ENCODE results near the gene MIEF1.

Gene MIEF1

DNA sequence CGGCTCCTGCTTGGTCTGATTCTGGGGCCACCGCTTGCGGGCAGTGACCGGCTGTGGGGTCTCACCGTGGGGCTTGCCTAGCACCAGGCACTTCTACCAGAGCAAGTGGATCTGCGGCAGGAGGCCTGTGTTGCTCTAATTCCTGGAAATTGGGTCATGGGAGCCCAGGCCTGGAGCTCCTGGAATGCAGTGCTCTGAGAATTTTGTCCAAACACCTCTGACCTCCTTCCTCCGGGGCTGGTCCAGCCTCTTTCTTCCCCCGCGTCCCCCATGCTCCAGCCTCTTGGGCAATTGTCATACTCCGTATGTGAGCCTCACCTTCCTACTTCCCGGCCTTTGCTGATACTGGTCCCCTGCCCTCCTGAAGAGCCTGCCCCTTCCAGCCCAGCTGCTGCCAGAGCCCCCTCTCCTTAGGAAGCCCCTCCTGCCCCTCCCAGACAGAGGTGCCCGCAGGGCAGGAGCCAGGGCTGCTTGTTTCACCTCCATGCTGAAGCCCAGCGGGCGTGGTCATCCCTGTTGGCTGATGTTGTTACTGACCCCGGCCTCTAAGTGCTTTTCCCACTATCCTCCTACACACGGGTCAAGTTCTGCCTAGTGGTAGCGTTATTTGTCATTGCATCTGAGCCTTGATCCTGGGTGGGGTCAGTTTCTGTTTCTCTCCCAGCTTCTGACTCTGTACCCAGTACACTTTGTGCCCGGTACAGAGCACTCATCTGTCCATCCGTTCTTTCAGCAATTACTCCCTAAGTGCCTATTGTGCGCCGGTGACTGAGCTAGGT, 35.7 kb upstream of the MIEF1 start:
- in situ Hi-C loops (cut with MboI; ENCODE audit: low sequenced_read_pairs) = no loop called here
- no peak for DNase-seq (ENCODE audit: low spot score in 2 of 2)
- no peak overlapping the region for H3K4me3 ChIP-seq
- H3K4me1 ChIP-seq = no peaks in the 10 kb centered on the region
- H3K36me3 ChIP-seq (replicated peaks) = no peaks in the 10 kb centered on the region
- no peaks in the 10 kb centered on the region for H3K9me3 ChIP-seq
- no peaks in the 10 kb centered on the region for H3K27me3 ChIP-seq (ENCODE audit: low read depth)

DNA sequence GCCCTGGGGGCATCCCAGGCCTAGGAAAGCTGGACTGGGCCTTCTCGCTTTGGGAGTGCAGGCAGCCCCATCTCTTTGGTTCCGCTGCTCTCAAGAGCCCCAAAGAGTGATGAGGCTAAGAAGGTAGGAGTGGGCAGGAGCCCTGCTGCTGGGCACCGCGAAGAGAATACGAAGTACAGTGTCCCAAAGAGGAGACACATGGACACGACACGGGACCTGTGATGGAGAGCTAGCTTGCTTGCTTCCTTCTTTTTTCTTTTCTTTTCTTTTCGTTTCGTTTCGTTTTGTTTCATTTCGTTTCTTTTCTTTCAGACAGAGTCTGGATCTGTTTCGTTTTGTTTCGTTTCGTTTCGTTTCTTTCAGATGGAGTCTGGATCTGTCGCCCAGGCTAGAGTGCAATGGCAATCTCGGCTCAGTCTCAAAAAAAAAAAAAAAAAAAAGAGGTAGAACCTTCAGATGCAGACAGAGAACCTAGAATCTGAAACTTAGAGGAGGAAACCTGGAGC, 34.6 kb upstream of the MIEF1 start:
- in situ Hi-C loops (cut with MboI; ENCODE audit: low sequenced_read_pairs) = no loop called here
- no peak for DNase-seq (ENCODE audit: low spot score in 2 of 2)
- Histone ChIP-seq H3K27me3 (ENCODE audit: low read depth) (no peaks in the 10 kb centered on the region), H3K4me1 (no peaks in the 10 kb centered on the region), H3K4me3 (no peak overlapping the region), H3K36me3 (replicated peaks) (no peaks in the 10 kb centered on the region), H3K9me3 (no peaks in the 10 kb centered on the region)

DNA sequence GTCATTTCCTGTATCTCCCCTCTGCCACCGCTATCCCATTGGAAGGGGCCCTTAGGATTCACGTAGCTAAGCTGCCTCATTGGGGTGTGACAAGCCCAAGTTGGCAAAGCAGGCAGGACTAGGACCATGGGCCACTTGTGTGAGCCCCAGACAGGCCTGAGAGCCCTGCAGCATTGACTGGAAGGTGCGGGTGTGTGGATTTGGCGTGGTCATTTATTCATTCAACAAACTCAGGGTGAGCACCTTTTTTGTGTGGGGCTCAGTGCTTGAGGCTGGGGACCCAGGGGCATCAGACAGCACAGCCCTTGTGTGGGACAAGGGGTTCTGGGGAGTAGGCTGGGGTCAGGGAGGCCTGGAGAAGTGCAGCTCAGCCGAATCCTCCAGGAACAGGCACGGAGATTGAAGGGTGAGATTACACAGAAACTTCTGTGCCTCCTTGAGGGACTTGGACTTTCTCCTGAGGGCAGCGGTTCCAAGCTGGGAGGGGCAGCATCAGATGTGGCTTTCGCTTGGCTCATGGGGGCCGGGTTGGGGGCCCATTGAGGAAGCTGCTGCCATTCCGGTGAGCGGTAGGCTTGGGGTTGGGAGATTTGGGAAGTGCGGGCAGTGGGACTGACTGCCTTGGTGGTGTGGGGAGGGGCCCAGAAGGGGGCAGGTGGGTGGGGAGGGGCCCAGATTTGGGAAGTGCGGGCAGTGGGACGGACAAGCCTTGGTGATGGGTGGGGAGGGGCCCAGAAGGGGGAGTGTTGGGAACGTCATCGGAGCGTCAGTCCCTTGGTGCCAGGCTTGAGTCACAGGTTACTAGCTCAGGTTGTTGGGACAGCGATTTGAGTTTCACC, 33.4 kb upstream of the MIEF1 start:
- no peaks in the 10 kb centered on the region for H3K4me1 ChIP-seq

DNA sequence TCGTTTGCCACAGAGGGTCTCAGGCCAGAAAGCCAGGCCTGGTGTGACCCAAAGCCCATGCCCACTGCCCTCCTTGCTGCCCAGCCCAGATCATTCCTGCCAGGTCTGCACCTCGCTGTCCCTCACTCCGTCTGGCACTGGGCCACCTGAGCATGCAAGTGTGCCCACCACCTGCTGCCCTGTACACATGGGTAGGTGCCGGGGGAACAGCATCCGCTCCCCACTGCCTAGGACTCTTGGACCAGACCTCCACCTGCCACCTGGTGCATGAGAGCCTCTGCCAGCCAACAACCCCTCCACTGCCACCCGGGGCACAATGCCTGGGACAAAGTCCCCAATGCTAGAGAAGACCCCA, 32.8 kb upstream of the MIEF1 start:
- H3K36me3 ChIP-seq (replicated peaks) = no peaks in the 10 kb centered on the region
- in situ Hi-C loops (cut with MboI; ENCODE audit: low sequenced_read_pairs) = no loop called here
- no peaks in the 10 kb centered on the region for H3K27me3 ChIP-seq (ENCODE audit: low read depth)
- no peak overlapping the region for H3K4me3 ChIP-seq
- H3K4me1 ChIP-seq = no peaks in the 10 kb centered on the region
- no peaks in the 10 kb centered on the region for H3K9me3 ChIP-seq
- DNase-seq (ENCODE audit: low spot score in 2 of 2) = no peak

More for the DNA sequence above, 33.4 kb upstream of the MIEF1 start:
- Histone ChIP-seq H3K9me3 (no peaks in the 10 kb centered on the region), H3K36me3 (replicated peaks) (no peaks in the 10 kb centered on the region), H3K4me3 (no peak overlapping the region), H3K27me3 (ENCODE audit: low read depth) (no peaks in the 10 kb centered on the region)
- in situ Hi-C loops (cut with MboI; ENCODE audit: low sequenced_read_pairs) = no loop called here
- DNase-seq (ENCODE audit: low spot score in 2 of 2) = no peak

DNA sequence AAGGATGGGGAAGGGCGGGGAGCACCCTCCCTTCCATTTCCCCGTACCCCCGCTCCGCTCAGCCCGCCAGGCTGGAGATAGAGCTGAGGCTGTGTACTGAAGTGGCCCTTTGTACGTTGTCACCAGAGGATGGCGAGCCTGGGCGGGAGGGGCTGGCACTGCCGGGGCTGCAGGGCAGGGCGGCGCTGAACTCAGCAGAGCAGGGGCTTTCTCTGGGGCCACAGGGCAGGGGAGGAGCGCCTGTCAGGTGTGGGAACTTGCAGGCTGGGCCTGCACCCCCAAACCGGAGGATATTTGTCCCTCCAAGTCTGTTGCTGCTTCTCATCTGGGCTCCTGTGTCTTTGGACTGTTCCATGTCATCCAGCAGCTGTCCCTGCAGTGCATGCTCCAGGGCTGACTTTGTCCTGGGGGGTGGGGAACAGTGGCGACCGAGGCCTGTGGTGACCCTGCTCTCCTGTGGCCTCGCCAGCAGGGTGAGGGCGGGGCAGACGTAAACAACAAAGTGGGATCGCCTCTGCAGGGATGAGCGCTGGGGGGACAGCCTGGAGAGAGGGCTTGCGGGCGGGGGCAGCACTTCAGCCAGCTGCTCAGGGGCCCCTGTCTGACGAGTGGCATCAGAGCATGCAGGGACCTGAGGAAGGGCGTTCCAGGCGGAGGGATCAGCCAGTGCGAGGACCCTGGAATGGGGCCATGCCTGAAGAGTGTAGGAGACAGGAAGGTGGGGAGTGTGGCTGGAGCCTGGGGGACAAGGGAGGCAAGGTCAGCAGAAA, 32.2 kb upstream of the MIEF1 start:
- no peaks in the 10 kb centered on the region for H3K27me3 ChIP-seq (ENCODE audit: low read depth)
- in situ Hi-C loops (cut with MboI; ENCODE audit: low sequenced_read_pairs) = no loop called here
- DNase-seq (ENCODE audit: low spot score in 2 of 2) = no peak
- H3K9me3 ChIP-seq = no peaks in the 10 kb centered on the region
- H3K4me1 ChIP-seq = no peaks in the 10 kb centered on the region
- H3K4me3 ChIP-seq = no peak overlapping the region
- no peaks in the 10 kb centered on the region for H3K36me3 ChIP-seq (replicated peaks)

DNA sequence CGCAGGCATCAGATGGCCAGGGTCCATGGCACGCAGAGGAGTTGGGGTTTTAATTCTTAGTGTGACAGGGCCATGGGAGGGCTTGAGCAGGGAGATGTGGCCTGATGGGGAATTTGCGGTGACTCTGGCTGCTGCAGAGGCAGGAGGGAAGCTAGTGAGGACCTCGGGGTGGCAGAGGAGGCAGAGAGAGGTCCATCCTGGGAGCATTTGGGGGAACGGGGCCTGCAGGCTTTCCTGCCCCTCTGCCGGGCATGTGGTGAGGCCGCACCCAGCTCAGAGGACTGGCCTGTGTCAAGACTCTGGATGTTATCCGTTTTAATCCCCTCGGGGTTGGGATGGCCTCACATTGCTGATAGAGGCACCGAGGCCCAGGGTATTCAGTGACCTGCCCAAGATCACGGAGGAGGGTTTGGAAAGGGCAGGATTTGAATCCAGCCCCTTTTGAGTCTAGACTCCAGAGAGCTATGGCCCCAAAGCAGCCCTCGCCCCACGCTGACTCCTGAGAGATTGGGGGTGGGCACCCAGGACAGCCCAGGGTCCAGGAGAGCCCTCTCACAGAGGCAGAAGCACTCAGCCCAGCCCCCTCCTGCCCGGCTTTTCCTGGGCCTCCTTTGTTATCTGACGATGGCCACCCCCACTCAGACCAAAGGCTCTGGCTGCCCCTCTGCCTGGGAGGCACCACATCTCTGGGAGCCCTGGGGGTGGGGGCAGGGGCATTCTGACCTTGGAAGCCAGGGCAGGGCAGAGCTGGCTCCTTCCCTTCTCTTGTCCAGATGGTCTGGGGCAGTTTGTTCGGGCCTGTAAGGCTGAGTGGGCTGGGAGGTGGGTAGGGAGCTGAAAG, 31.4 kb upstream of the MIEF1 start:
- Histone ChIP-seq H3K36me3 (replicated peaks) (no peaks in the 10 kb centered on the region), H3K4me3 (no peak overlapping the region), H3K9me3 (no peaks in the 10 kb centered on the region), H3K4me1 (no peaks in the 10 kb centered on the region), H3K27me3 (ENCODE audit: low read depth) (no peaks in the 10 kb centered on the region)
- DNase-seq (ENCODE audit: low spot score in 2 of 2) = no peak
- in situ Hi-C loops (cut with MboI; ENCODE audit: low sequenced_read_pairs) = no loop called here

DNA sequence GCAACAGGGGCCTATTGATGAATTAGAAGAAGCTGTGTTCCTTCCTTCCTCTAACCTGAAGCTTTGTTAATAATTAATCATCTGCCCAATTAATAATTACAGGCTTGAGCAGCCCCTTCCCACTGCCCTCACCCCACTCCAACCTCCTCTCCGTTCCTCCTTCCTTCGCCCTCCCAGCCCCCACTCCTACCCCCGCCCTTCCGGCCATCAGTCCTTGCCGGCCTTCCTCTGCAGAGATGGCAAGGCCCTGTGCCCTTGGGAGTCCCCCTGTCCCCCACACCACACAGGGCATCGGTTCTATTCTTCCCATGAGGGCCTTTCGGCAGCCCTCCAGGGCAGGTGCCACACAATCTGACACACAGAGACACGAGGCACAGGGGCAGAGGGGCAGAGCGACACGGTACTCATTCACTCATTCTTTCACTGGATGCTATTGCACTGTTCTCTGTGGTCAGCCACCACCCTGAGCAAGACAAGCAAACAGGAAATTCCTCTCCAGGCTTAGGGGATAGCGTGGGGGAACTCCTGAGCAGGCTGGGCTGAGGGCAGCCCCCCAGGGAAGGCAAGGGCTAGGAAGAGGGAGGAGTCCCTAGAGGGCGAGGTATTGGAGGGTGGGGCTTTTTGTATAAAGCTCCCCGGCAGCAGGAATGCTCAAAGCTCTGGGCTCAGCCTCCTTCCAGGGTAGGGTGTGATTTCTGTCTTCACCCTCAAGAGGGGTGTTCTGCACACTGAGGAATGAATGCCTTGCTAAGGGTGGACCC, 30.5 kb upstream of the MIEF1 start:
- H3K27me3 ChIP-seq (ENCODE audit: low read depth) = no peaks in the 10 kb centered on the region
- peak in 1 of 2 experiments; percentile 37 for DNase-seq (ENCODE audit: low spot score in 2 of 2)
- in situ Hi-C loops (cut with MboI; ENCODE audit: low sequenced_read_pairs) = no loop called here
- no peak overlapping the region for H3K4me3 ChIP-seq
- no peaks in the 10 kb centered on the region for H3K9me3 ChIP-seq
- no peaks in the 10 kb centered on the region for H3K36me3 ChIP-seq (replicated peaks)
- H3K4me1 ChIP-seq = no peaks in the 10 kb centered on the region

DNA sequence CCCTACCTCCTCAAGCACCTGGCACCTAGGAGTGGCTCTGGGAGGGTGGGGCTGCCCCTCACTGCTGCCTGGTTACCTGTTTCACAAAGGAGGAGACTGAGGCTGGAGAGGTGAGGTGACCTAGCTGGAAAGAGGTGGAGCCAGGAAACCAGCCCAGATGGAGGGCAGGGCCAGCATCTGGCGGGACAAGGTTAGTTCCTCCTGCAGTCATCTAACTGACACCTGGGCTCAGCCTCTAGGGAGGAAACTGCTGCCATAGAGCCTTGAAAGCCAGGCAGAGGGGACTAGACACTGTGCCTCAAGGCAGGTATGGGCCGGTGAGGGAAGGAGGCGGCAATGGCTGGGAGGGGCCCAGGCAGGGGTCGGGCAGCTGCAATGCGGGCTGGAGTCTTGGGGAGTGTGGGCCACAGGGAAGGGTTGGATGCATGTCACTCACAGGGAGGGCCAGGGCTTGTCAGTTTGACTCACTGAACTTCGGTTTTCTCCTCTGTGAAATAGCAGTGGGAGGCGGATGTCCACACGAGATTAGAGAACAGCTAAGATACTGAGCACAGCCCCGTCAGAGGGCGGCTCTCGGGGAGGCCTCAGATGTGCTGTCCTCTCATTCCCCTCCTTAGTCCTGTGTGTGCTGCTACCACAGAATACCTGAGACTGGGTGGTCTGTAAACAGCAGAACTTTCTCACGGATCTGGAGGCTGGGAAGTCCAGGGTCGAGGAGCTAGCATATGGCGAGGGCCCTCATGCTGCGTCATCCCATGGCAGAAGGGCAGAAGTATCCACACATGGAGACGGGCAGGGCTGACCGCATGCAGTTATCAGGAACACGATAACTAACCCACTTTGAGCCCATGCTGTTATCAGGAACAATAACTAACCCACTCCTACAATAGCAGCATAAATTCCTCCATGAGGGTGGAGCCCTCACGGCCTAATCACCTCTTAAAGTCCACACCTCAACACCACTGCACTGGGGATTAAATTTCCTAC, 29.2 kb upstream of the MIEF1 start:
- Histone ChIP-seq H3K4me1 (no peaks in the 10 kb centered on the region), H3K9me3 (no peaks in the 10 kb centered on the region), H3K4me3 (no peak overlapping the region), H3K27me3 (ENCODE audit: low read depth) (no peaks in the 10 kb centered on the region), H3K36me3 (replicated peaks) (no peaks in the 10 kb centered on the region)
- DNase-seq (ENCODE audit: low spot score in 2 of 2) = no peak
- in situ Hi-C loops (cut with MboI; ENCODE audit: low sequenced_read_pairs) = no loop called here

DNA sequence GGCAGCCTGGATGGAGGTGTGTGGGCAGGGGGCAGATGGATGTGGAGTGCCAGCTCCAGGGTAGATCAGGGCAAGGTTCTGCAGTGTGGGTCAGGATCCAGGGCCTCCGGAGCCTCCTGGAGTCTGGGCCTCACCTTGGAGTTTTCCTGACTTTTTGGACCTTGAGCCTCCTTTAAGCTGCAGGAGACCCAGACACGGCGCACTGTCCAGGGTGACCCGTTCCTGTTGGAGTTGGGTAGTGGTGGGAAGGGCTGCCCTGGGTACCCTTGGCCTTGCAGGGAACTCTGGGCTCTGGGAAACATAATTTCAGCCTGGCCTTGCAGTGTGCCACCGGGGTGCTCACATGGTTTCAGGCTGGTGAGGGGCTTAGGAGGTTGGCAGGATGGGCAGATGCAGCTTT, 28.2 kb upstream of the MIEF1 start:
- no peak for DNase-seq (ENCODE audit: low spot score in 2 of 2)
- no peaks in the 10 kb centered on the region for H3K27me3 ChIP-seq (ENCODE audit: low read depth)
- H3K4me3 ChIP-seq = no peak overlapping the region
- no peaks in the 10 kb centered on the region for H3K4me1 ChIP-seq
- no peaks in the 10 kb centered on the region for H3K36me3 ChIP-seq (replicated peaks)
- H3K9me3 ChIP-seq = no peaks in the 10 kb centered on the region
- in situ Hi-C loops (cut with MboI; ENCODE audit: low sequenced_read_pairs) = no loop called here

DNA sequence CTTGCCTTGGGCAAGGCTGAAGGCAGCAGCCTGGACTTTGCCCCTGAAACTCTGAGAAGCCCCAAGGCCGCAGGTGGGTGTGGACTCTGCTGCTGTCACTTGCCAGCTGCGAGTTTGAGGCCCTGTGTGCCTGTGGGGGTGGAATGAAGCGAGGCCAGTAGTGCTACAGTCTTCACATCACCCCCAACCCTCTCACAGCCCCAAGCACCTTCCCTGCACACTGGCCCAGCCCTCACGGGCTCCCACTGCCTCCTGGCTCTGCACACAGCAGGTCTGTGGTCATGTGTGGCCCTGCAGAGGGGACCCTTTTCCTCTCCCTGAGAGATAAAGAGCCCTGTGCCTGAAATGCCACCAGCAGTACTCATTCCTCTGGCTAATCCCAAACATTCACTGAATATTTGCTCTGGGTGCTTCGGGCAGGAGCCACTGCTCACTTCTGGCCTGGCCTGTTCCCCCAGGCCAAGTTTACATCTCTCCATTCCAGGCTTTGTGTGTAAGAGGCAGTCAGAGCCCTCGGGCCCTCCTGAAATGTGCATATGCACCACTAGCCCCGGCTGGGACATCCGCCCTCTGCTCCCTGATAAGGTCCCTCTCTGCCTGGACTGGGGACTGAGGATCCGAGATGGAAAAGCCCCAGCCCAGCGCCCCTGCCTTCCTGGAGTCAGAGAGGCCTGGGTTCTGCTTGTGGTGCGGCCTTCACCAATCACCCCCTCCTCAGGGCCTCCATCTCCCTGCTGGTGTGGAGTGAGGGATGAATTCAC, 27.6 kb upstream of the MIEF1 start:
- Histone ChIP-seq H3K9me3 (no peaks in the 10 kb centered on the region), H3K4me3 (no peak overlapping the region), H3K36me3 (replicated peaks) (no peaks in the 10 kb centered on the region), H3K4me1 (no peaks in the 10 kb centered on the region), H3K27me3 (ENCODE audit: low read depth) (no peaks in the 10 kb centered on the region)
- in situ Hi-C loops (cut with MboI; ENCODE audit: low sequenced_read_pairs) = no loop called here
- DNase-seq (ENCODE audit: low spot score in 2 of 2) = no peak

DNA sequence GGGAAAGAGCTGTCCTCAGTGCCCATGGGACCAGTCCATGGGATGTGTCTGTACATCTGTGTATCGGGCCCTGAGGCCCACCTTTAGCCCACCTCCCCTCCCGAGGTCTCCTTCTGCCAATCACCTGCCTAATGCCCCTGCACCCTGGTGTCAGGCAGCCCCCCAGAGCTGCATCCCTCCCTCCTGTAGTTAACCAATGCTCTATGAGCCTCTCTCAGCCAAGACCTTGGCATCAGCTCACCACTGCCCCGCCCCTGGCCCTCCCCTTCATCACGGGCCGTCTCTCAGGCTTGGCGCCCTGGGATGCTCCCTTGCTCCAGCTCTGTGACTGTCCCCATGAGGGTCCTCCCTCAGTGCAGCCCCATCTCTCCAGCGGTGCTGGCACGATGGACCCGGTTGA, 26.8 kb upstream of the MIEF1 start:
- no peaks in the 10 kb centered on the region for H3K4me1 ChIP-seq

More for the DNA sequence above, 26.8 kb upstream of the MIEF1 start:
- no peaks in the 10 kb centered on the region for H3K36me3 ChIP-seq (replicated peaks)
- no peak overlapping the region for H3K4me3 ChIP-seq
- H3K27me3 ChIP-seq (ENCODE audit: low read depth) = no peaks in the 10 kb centered on the region
- in situ Hi-C loops (cut with MboI; ENCODE audit: low sequenced_read_pairs) = no loop called here
- no peaks in the 10 kb centered on the region for H3K9me3 ChIP-seq
- no peak for DNase-seq (ENCODE audit: low spot score in 2 of 2)
